Prostate gland (tissue), 2 donors: ENCODE measurements around the gene RBCK1. TPM values are rescaled to one million over a fixed set of nuclear protein-coding genes. Genes with fewer than 3 reads are reported as not detected.

Experiments
- DNase-seq: peaks from one replicate; pipeline ENCODE4 v3.0.0-alpha.2; 2019; ENCODE audit warnings: low spot score
- H3K27ac ChIP-seq, 2 donors: fragments of 200-600 bp; sonication (generic); 2 replicates each; pipeline ENCODE4 v1.5.1; 2017 to 2019
- H3K27me3 ChIP-seq: fragments of 200-600 bp; sonication (generic); replicated peaks from 2 replicates; pipeline ENCODE4 v1.5.1; 2019; ENCODE audit not compliant: insufficient read depth
- H3K36me3 ChIP-seq, 2 donors: fragments of 200-600 bp; sonication (generic); 1 replicate in 1 of 2; 2 replicates in 1 of 2; pipeline versions ENCODE4 v1.5.1 to v1.8.1; 2017 to 2019
- H3K4me1 ChIP-seq: fragments of 200-600 bp; sonication (generic); replicated peaks from 2 replicates; pipeline ENCODE4 v1.5.1; 2019
- H3K4me3 ChIP-seq, 2 donors: fragments of 200-600 bp; sonication (generic); 2 replicates each; pipeline ENCODE4 v1.5.1; 2017 to 2019
- H3K9me3 ChIP-seq: fragments of 200-600 bp; sonication (generic); 2 replicates; pipeline ENCODE4 v1.5.1; 2017
- CTCF ChIP-seq, 4 experiments: fragments of 200-600 bp in 2 of 4; fragments of 450-650 bp in 2 of 4; sonication (generic) in 2 of 4; IDR thresholded peaks; 1 replicate in 3 of 4; 2 replicates in 1 of 4; pipeline ENCODE4 v1.5.1; 2016 to 2019; ENCODE audit warnings: antibody characterized with exemption in 4 of 4, mild to moderate bottlenecking in 2 of 4, moderate library complexity in 2 of 4
- POLR2A ChIP-seq: fragments of 450-650 bp; IDR thresholded peaks from one replicate; pipeline ENCODE4 v1.6.1; 2016; ENCODE audit warnings: antibody characterized with exemption, mild to moderate bottlenecking
- POLR2AphosphoS5 ChIP-seq: sonication (generic); formaldehyde crosslinking; IDR thresholded peaks from one replicate; pipeline ENCODE4 v1.6.1; 2017; ENCODE audit warnings: antibody characterized with exemption
- WGBS: methylation state at CpG from one replicate; pipeline ENCODE4 v1.1.5; 2018; 5-methylcytosine and 5-hydroxymethylcytosine counted together
- intact Hi-C: fragments of 100-400 bp; cut with DNase I; formaldehyde crosslinking; loops from one replicate; pipeline ENCODE4 v1.14.2; 2022
- total RNA-seq, 2 donors: library from RNA; depleted of rRNA; stranded (reverse); fragments of >200 nt; gene quantifications; one replicate each; pipeline ENCODE4 v1.1.0, GENCODE V29; 2016

The RBCK1 gene
- total RNA-seq, 2 donors from 2014 or later = 108 to 158 TPM

- TF ChIP-seq POLR2AphosphoS5 (no peak), CTCF (IDR thresholded peaks at IDR 0.05) (no peak), POLR2A (no peak)
- 89% methylated on average over 13 of the region's 13 CpGs for WGBS
- Histone ChIP-seq H3K27ac (no peak overlapping the region), H3K36me3 (peaks cover 13 to 16% of the 10 kb centered on the region in 2 donors), H3K4me3 (no peak overlapping the region), H3K9me3 (no peaks in the 10 kb centered on the region), H3K4me1 (no peaks in the 10 kb centered on the region), H3K27me3 (no peaks in the 10 kb centered on the region)
- intact Hi-C loops = no loop called here
- no peak for DNase-seq
These were observed 32.5 kb downstream of the RBCK1 start for GRCh38 chr20:440636-441035.

GRCh38 chr20:443223-443775 lies 35.2 kb downstream of the RBCK1 start:
- WGBS = 46% methylated on average over 4 of the region's 4 CpGs
- Histone ChIP-seq H3K27me3 (no peaks in the 10 kb centered on the region), H3K4me1 (no peaks in the 10 kb centered on the region), H3K27ac (no peak overlapping the region), H3K36me3 (peaks cover 12 to 16% of the 10 kb centered on the region in 2 donors), H3K9me3 (no peaks in the 10 kb centered on the region), H3K4me3 (no peak overlapping the region)
- TF ChIP-seq POLR2A = no peak
- TF ChIP-seq POLR2AphosphoS5 = no peak
- TF ChIP-seq CTCF (IDR thresholded peaks at IDR 0.05) = no peak
- no peak for DNase-seq
- intact Hi-C loops = no loop called here

- no peak overlapping the region for H3K27ac ChIP-seq
- intact Hi-C loops = no loop called here
- no peaks in the 10 kb centered on the region for H3K27me3 ChIP-seq
- H3K9me3 ChIP-seq = no peaks in the 10 kb centered on the region
- peaks cover 9 to 16% of the 10 kb centered on the region in 2 donors for H3K36me3 ChIP-seq
- H3K4me3 ChIP-seq = no peak overlapping the region
- no peak for DNase-seq
- no peaks in the 10 kb centered on the region for H3K4me1 ChIP-seq
- WGBS = 76% methylated on average over 3 of the region's 3 CpGs
- no peak for TF ChIP-seq POLR2AphosphoS5
- TF ChIP-seq POLR2A = no peak
- TF ChIP-seq CTCF (IDR thresholded peaks at IDR 0.05) = no peak
These were observed 36.0 kb downstream of the RBCK1 start for GRCh38 chr20:444117-444516.

- Histone ChIP-seq H3K27me3 (no peaks in the 10 kb centered on the region), H3K27ac (no peak overlapping the region), H3K36me3 (peaks cover 8 to 15% of the 10 kb centered on the region in 2 donors), H3K4me3 (no peak overlapping the region), H3K9me3 (no peaks in the 10 kb centered on the region), H3K4me1 (no peaks in the 10 kb centered on the region)
- 76% methylated on average over 12 of the region's 12 CpGs for WGBS
- intact Hi-C loops = no loop called here
- TF ChIP-seq POLR2A (no peak), CTCF (IDR thresholded peaks at IDR 0.05) (no peak), POLR2AphosphoS5 (no peak)
- DNase-seq = no peak
These were observed 36.8 kb downstream of the RBCK1 start for GRCh38 chr20:444862-445426.
